Uterus (tissue), 4 donors: ENCODE results near the gene FOXF2. TPM values are rescaled to one million over a fixed set of nuclear protein-coding genes. Genes with fewer than 3 reads are reported as not detected.

Experiments used
- DNase-seq, 2 donors: peaks; one replicate each; pipeline ENCODE4 v3.0.0-alpha.2; 2019 to 2020
- H3K27ac ChIP-seq, 2 donors: fragments of 200-600 bp; sonication (generic); 1 replicate in 1 of 2; 2 replicates in 1 of 2; pipeline ENCODE4 v1.5.1; 2016 to 2018
- H3K27me3 ChIP-seq, 2 donors: fragments of 200-600 bp; sonication (generic); one replicate each; pipeline ENCODE4 v1.5.1; 2018 to 2019; ENCODE audit warnings: control low read depth in 1 of 2
- H3K36me3 ChIP-seq, 2 donors: fragments of 200-600 bp; sonication (generic); one replicate each; pipeline ENCODE4 v1.5.1; 2019; ENCODE audit warnings: control low read depth in 1 of 2
- H3K4me1 ChIP-seq, 2 donors: fragments of 200-600 bp; sonication (generic); one replicate each; pipeline ENCODE4 v1.5.1; 2018 to 2019; ENCODE audit warnings: control low read depth in 1 of 2
- H3K4me3 ChIP-seq, 2 donors: fragments of 200-600 bp; sonication (generic); 1 replicate in 1 of 2; 2 replicates in 1 of 2; pipeline ENCODE4 v1.5.1; 2018 to 2019; ENCODE audit warnings: mild to moderate bottlenecking in 1 of 2
- H3K9me3 ChIP-seq, 2 donors: fragments of 200-600 bp; sonication (generic); one replicate each; pipeline ENCODE4 v1.5.1; 2019; ENCODE audit warnings: control low read depth in 1 of 2
- POLR2A ChIP-seq, 2 donors: fragments of 450-650 bp; IDR thresholded peaks; one replicate each; pipeline ENCODE4 v1.6.1; 2016; ENCODE audit warnings: antibody characterized with exemption in 2 of 2, mild to moderate bottlenecking in 1 of 2, moderate library complexity in 1 of 2
- intact Hi-C: fragments of 100-400 bp; cut with DNase I; formaldehyde crosslinking; loops from one replicate; pipeline ENCODE4 v1.15.1; 2023; ENCODE audit warnings: low total_unique reads
- total RNA-seq, 4 donors: library from RNA; depleted of rRNA in 3 of 4; stranded (reverse); fragments of >200 nt in 3 of 4; gene quantifications; one replicate each; pipeline versions ENCODE4 v1.1.0 to v1.2.4, GENCODE V29; 2014 to 2023
- TF ChIP-seq, protein P1 (sequence below), 4 experiments: fragments of 200-600 bp in 2 of 4; fragments of 450-650 bp in 2 of 4; sonication (generic) in 2 of 4; IDR thresholded peaks; one replicate each; pipeline ENCODE4 v1.5.1; 2016 to 2019; ENCODE audit warnings: antibody characterized with exemption in 4 of 4, mild to moderate bottlenecking in 2 of 4, moderate library complexity in 1 of 4
- donor health status: DM: yes; HTN: yes; CAD: no.

FOXF2 gene
- total RNA-seq, 4 donors from 2014 or later, result not detected

DNA sequence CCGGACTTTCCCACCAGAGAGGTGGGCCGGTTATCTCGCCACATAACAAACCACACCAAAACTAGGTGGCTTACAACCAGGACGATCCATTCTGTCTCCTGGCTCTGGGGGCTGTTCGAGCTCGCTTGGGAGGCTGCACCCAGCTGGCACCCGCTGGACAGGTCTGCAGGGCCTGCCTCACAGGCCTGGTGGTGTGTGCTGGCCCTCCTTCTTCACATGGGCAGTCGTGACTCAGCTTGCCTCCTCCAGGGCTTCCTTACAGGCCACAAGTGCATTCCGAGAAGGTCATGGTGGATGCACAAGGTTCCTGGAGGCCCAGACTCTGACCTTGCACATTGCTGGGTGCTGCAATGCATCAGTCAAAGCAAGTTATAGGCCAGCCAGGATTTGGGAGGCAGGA, 34.2 kb downstream of the FOXF2 start:
- TF ChIP-seq POLR2A (IDR thresholded peaks at IDR 0.05), result no peak
- TF ChIP-seq, protein P1, sequence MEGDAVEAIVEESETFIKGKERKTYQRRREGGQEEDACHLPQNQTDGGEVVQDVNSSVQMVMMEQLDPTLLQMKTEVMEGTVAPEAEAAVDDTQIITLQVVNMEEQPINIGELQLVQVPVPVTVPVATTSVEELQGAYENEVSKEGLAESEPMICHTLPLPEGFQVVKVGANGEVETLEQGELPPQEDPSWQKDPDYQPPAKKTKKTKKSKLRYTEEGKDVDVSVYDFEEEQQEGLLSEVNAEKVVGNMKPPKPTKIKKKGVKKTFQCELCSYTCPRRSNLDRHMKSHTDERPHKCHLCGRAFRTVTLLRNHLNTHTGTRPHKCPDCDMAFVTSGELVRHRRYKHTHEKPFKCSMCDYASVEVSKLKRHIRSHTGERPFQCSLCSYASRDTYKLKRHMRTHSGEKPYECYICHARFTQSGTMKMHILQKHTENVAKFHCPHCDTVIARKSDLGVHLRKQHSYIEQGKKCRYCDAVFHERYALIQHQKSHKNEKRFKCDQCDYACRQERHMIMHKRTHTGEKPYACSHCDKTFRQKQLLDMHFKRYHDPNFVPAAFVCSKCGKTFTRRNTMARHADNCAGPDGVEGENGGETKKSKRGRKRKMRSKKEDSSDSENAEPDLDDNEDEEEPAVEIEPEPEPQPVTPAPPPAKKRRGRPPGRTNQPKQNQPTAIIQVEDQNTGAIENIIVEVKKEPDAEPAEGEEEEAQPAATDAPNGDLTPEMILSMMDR (IDR thresholded peaks at IDR 0.05), result no peak
- H3K27ac ChIP-seq, result no peak overlapping the region

DNA sequence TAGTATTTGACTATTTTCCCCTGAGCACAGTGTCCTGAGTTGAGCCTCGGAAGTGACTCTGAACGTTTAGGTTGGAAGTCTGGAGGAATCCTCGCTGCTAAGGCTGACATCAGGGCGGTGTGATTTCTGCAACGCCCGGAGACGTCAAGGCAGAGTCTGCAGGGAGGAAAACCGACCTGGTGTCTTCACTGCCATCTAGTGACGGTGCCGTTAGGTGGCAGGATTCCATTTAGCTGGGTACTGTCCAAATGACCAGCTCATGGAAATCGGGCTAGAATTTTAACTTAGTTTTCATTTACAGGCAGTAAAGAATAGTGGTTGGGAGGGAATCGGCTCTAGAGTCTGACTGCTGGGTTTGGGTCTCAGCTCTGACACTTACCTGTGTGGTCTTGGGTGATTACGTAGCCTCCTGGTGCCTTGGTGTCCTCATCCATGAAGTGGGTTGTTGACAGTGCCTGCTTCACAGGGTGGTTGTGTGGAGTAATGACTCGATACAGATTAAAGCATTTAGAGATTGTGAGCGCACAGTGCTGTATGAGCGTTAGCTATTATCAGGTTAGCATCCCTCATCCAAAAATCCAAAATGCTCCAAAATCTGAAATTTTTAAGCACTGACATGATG, 35.0 kb downstream of the FOXF2 start:
- H3K27ac ChIP-seq, result no peak overlapping the region

More for the DNA sequence above, 34.2 kb downstream of the FOXF2 start:
- Histone ChIP-seq H3K4me3 (no peak overlapping the region), H3K4me1 (no peaks in the 10 kb centered on the region), H3K27me3 (peaks cover 0 to 7% of the 10 kb centered on the region in 2 donors), H3K36me3 (no peaks in the 10 kb centered on the region), H3K9me3 (no peaks in the 10 kb centered on the region)
- no peak for DNase-seq
- intact Hi-C loops, result no loop called here

DNA sequence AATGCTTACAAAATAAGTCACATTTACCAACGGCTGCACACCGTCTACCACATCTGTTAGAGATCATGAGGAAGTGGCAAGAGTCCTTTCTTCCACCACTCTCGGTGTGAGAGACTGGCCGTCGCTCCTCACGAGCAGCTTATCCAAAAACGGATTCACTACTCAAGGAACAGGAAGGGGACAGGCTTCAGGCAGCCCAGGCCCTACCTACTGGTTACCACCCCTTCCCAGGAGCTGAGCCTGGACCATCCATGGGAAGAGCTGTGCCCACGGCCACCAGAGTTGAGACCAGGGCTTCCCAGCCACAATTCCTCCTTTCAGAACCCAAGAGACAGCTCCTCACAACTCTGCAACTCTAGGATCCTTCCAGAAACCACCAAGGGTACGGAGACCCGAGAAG, 37.0 kb downstream of the FOXF2 start:
- Histone ChIP-seq H3K27me3 (peaks cover 0 to 7% of the 10 kb centered on the region in 2 donors), H3K9me3 (no peaks in the 10 kb centered on the region), H3K36me3 (no peaks in the 10 kb centered on the region), H3K27ac (no peak overlapping the region), H3K4me3 (no peak overlapping the region), H3K4me1 (no peaks in the 10 kb centered on the region)
- intact Hi-C loops, result no loop called here
- DNase-seq, result no peak
- TF ChIP-seq, protein P1 (IDR thresholded peaks at IDR 0.05), result no peak
- no peak for TF ChIP-seq POLR2A (IDR thresholded peaks at IDR 0.05)

More for the DNA sequence above, 35.0 kb downstream of the FOXF2 start:
- Histone ChIP-seq H3K4me1 (no peaks in the 10 kb centered on the region), H3K9me3 (no peaks in the 10 kb centered on the region), H3K27me3 (peaks cover 0 to 7% of the 10 kb centered on the region in 2 donors), H3K4me3 (no peak overlapping the region), H3K36me3 (no peaks in the 10 kb centered on the region)
- TF ChIP-seq POLR2A (IDR thresholded peaks at IDR 0.05), result no peak
- TF ChIP-seq, protein P1 (IDR thresholded peaks at IDR 0.05), result no peak
- intact Hi-C loops, result no loop called here
- DNase-seq, result no peak

DNA sequence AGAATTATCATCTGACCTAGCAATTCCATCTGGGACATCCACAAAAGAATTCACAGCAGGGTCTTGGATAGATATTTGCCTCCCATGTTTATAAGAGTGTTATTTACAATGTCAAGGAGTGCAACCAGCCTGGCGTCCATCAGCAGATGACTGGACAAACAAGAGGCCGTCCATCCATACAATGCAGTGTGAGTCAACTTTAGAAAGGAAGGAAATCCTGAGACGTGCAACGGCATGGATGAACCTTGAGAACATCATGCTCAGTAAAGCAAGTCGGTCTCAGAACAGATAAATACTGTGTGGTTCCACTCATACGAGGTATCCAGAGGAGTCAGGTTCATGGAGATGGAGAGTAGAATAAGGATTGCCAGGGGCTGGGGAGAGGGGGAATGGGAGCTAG, 46.4 kb downstream of the FOXF2 start:
- no peak for DNase-seq
- no peaks in the 10 kb centered on the region for H3K9me3 ChIP-seq
- H3K36me3 ChIP-seq, result no peaks in the 10 kb centered on the region
- no peak overlapping the region for H3K4me3 ChIP-seq
- intact Hi-C loops, result no loop called here
- no peaks in the 10 kb centered on the region for H3K4me1 ChIP-seq
- peaks cover 0 to 7% of the 10 kb centered on the region in 2 donors for H3K27me3 ChIP-seq
- H3K27ac ChIP-seq, result no peak overlapping the region
- TF ChIP-seq POLR2A (IDR thresholded peaks at IDR 0.05), result no peak

DNA sequence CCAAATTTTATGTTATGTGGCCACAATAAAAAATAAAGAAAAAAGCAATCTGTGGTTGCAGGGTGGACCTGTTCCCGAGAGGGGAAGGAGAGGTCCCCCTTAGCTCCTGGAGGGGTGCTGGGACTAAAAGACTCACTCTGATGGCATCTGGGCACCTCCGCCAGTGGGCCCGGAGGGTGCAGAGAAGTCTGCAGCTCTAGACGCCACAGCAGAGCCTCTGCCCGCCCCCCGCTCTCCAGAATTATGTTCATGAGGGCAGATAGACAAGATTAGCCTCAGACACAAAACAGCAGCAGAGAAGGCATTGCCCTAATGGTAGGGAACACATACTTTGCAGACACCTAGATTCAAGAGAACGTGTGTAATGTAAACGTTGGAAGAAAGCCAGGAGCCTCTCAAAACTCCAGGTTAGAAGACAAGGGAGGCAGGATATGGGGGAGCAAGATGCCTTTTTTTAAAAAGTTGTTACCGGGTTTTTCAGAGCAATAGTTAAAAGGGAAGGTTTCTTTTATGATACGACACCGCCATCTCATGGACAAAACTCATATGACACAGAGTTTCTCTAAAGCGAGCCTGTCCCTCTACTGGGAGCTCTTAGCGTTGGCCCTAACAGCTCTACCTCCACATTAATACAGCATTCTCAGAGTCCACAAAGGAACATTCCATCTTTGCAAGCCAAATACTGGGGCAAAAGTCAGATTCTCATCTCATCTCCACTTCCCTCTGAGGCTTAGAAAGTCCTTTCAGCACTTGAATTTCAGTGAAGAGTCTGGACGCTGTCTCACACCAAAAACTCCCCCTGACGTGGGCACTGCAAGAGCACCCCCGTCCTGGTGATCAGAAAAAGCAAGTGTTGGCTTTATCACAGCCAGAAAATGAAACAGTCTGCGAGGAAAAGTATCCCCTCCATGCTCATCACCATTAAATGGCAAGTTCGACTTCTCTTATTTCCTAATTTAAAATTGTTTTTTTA, 47.2 kb downstream of the FOXF2 start:
- H3K27me3 ChIP-seq, result peaks cover 0 to 7% of the 10 kb centered on the region in 2 donors
- no peaks in the 10 kb centered on the region for H3K36me3 ChIP-seq
- intact Hi-C loops, result no loop called here
- no peaks in the 10 kb centered on the region for H3K4me1 ChIP-seq
- no peak overlapping the region for H3K4me3 ChIP-seq
- TF ChIP-seq, protein P1 (IDR thresholded peaks at IDR 0.05), result peak; percentile 42 to 71 (median 56)
- TF ChIP-seq POLR2A (IDR thresholded peaks at IDR 0.05), result no peak
- H3K9me3 ChIP-seq, result no peaks in the 10 kb centered on the region
- no peak overlapping the region for H3K27ac ChIP-seq
- no peak for DNase-seq
